Panc1 (cell line): ENCODE data around the gene SH3TC1. TPM values are rescaled to one million over a fixed set of nuclear protein-coding genes. Genes with fewer than 3 reads are reported as not detected.

Source experiments
- ATAC-seq: fragments of 200-7000 bp; cut with Tn5 transposase; 2 replicates; pipeline ENCODE4 v1.9.1; 2020; ENCODE audit warnings: mild to moderate bottlenecking, moderate library complexity
- BruUV-seq: library from RNA; stranded (reverse); fragments of 400-500 nt; replicated peaks from 2 replicates; lab custom pipeline; 2021; lab: Mats Ljungman, UMichigan
- CTCF ChIA-PET: fragments of 300-600 bp; sonication (Branson Sonifier 250); formaldehyde crosslinking; loops from one replicate; lab custom pipeline; 2022; ENCODE audit warnings: antibody characterized with exemption; lab: Charles Lee
- POLR2A ChIA-PET: fragments of 300-600 bp; sonication (Branson Sonifier 250); formaldehyde crosslinking; loops from one replicate; lab custom pipeline; 2022; ENCODE audit warnings: antibody characterized with exemption; lab: Charles Lee
- DNase-seq: peaks from one replicate; pipeline ENCODE4 v3.0.0-alpha.2; 2010; ENCODE audit warnings: low read depth, low spot score
- H3K27ac ChIP-seq: 2 replicates; pipeline ENCODE4 v1.5.1; 2011; ENCODE audit warnings: mild to moderate bottlenecking, low read length, inconsistent platforms
- H3K27me3 ChIP-seq: fragments of 200-500 bp; sonication (Bioruptor generic); 2 replicates; pipeline ENCODE4 v1.6.0; 2014; ENCODE audit warnings: low read length, inconsistent platforms; ENCODE audit not compliant: control insufficient read depth, insufficient read depth
- H3K36me3 ChIP-seq: fragments of 200-500 bp; sonication (Bioruptor generic); 2 replicates; pipeline ENCODE4 v1.5.1; 2014; ENCODE audit warnings: inconsistent platforms, mild to moderate bottlenecking, low read length, moderate library complexity; ENCODE audit not compliant: control insufficient read depth, insufficient read depth
- H3K4me1 ChIP-seq: 2 replicates; pipeline ENCODE4 v1.5.1; 2011; ENCODE audit warnings: inconsistent platforms, mild to moderate bottlenecking, low read length, moderate library complexity; ENCODE audit not compliant: control insufficient read depth, insufficient read depth
- H3K4me3 ChIP-seq, 2 experiments: 2 replicates each; pipeline ENCODE4 v1.5.1; 2011 to 2012; ENCODE audit warnings: low read depth in 2 of 2, low read length in 2 of 2, mild to moderate bottlenecking in 2 of 2, inconsistent platforms in 1 of 2, moderate library complexity in 1 of 2
- H3K9me3 ChIP-seq: fragments of 200-500 bp; sonication (Bioruptor generic); 2 replicates; pipeline ENCODE4 v1.5.1; 2014; ENCODE audit warnings: low read depth, mild to moderate bottlenecking, inconsistent platforms, low read length, moderate library complexity; ENCODE audit not compliant: control insufficient read depth, insufficient read depth
- POLR2AphosphoS5 ChIP-seq: IDR thresholded peaks from 2 replicates; pipeline ENCODE4 v1.6.1; 2012; ENCODE audit warnings: mild to moderate bottlenecking, low read depth, low read length, moderate library complexity
- SIN3A ChIP-seq: IDR thresholded peaks from 2 replicates; pipeline ENCODE4 v1.6.1; 2012; ENCODE audit warnings: low read depth, mild to moderate bottlenecking, low read length, moderate library complexity, borderline replicate concordance; ENCODE audit not compliant: insufficient read depth
- TCF7L2 ChIP-seq: IDR thresholded peaks from 2 replicates; pipeline ENCODE4 v1.6.1; 2011; ENCODE audit warnings: mild to moderate bottlenecking, low read depth, low read length, inconsistent platforms
- in situ Hi-C: cut with HindIII; loops from 2 replicates; pipeline ENCODE4 v1.10.0; 2016; ENCODE audit warnings: low sequenced_read_pairs, low pct_unique_long_range_greater_than_20kb
- intact Hi-C: fragments of 100-400 bp; cut with micrococcal nuclease; formaldehyde crosslinking; loops from one replicate; pipeline ENCODE4 v1.10.0; 2022; ENCODE audit not compliant: unreplicated experiment
- total RNA-seq: library from RNA; stranded (reverse); gene quantifications from one replicate; pipeline ENCODE4 v1.2.1, GENCODE V29; 2021; ENCODE audit not compliant: unreplicated experiment
- TF ChIP-seq, protein P1 (sequence below): fragments of 450-650 bp; IDR thresholded peaks from 2 replicates; pipeline ENCODE4 v1.5.1; 2017; ENCODE audit warnings: mild to moderate bottlenecking
- TF ChIP-seq, protein P2 (sequence below), 2 experiments: IDR thresholded peaks; 2 replicates each; pipeline ENCODE4 v1.6.1; 2011 to 2012; ENCODE audit warnings: low read depth in 2 of 2, control low read depth in 1 of 2, low read length in 1 of 2, mild to moderate bottlenecking in 1 of 2, moderate library complexity in 1 of 2; ENCODE audit not compliant: insufficient read depth in 1 of 2

Gene SH3TC1
- total RNA-seq, 1 experiment from 2014 or later, result 4.5 TPM

DNA sequence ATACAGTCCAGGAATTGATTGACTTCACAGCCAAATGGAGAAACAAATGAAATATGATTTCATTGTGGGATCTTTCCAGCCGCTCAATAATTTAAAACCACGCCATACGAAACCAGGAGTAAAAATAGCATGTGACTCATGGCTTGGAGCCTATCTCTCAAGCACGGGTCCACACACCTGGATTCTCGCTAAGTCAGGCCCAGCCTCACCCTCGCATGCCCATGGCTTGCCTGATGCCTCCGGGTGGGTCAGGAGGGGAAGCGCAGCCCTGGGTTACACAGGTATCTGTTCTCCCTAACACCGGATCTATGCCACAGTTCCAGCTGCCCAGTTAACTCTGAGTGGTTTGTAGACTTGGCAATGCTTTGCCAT, 34.9 kb upstream of the SH3TC1 start:
- POLR2A ChIA-PET, result no interaction called here

DNA sequence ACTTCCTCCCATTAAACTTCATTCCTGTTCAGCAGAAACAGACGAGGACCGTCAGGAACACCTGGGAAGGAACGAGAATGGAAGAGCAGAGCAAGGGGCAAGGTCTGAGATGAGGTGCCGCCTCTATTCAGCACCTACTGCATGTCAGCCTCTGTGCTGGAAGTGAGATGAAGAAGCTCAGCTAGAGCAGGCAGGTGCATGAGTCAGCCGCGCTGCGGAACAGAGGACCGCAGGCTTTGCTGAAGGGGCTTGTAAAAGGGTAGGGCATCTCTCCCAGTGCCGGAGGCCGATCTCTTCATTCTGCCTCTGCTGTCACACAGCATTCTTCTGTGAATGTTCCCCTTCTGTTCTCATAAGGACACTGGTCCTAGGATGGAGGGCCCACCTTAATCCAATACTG, 34.4 kb upstream of the SH3TC1 start:
- Histone ChIP-seq H3K9me3 (no peaks in the 10 kb centered on the region), H3K4me1 (no peaks in the 10 kb centered on the region), H3K36me3 (no peaks in the 10 kb centered on the region), H3K27ac (no peak overlapping the region), H3K4me3 (no peak overlapping the region), H3K27me3 (no peaks in the 10 kb centered on the region)
- POLR2A ChIA-PET, result no interaction called here
- intact Hi-C loops (no loop called here), in situ Hi-C loops (no loop called here)
- BruUV-seq, result no TSS peak
- DNase-seq (no peak), ATAC-seq (no peak)
- TF ChIP-seq, protein P1, sequence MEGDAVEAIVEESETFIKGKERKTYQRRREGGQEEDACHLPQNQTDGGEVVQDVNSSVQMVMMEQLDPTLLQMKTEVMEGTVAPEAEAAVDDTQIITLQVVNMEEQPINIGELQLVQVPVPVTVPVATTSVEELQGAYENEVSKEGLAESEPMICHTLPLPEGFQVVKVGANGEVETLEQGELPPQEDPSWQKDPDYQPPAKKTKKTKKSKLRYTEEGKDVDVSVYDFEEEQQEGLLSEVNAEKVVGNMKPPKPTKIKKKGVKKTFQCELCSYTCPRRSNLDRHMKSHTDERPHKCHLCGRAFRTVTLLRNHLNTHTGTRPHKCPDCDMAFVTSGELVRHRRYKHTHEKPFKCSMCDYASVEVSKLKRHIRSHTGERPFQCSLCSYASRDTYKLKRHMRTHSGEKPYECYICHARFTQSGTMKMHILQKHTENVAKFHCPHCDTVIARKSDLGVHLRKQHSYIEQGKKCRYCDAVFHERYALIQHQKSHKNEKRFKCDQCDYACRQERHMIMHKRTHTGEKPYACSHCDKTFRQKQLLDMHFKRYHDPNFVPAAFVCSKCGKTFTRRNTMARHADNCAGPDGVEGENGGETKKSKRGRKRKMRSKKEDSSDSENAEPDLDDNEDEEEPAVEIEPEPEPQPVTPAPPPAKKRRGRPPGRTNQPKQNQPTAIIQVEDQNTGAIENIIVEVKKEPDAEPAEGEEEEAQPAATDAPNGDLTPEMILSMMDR, result no peak
- TF ChIP-seq POLR2AphosphoS5 (no peak), SIN3A (no peak), TCF7L2 (no peak)
- TF ChIP-seq, protein P2, sequence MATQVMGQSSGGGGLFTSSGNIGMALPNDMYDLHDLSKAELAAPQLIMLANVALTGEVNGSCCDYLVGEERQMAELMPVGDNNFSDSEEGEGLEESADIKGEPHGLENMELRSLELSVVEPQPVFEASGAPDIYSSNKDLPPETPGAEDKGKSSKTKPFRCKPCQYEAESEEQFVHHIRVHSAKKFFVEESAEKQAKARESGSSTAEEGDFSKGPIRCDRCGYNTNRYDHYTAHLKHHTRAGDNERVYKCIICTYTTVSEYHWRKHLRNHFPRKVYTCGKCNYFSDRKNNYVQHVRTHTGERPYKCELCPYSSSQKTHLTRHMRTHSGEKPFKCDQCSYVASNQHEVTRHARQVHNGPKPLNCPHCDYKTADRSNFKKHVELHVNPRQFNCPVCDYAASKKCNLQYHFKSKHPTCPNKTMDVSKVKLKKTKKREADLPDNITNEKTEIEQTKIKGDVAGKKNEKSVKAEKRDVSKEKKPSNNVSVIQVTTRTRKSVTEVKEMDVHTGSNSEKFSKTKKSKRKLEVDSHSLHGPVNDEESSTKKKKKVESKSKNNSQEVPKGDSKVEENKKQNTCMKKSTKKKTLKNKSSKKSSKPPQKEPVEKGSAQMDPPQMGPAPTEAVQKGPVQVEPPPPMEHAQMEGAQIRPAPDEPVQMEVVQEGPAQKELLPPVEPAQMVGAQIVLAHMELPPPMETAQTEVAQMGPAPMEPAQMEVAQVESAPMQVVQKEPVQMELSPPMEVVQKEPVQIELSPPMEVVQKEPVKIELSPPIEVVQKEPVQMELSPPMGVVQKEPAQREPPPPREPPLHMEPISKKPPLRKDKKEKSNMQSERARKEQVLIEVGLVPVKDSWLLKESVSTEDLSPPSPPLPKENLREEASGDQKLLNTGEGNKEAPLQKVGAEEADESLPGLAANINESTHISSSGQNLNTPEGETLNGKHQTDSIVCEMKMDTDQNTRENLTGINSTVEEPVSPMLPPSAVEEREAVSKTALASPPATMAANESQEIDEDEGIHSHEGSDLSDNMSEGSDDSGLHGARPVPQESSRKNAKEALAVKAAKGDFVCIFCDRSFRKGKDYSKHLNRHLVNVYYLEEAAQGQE (IDR thresholded peaks at IDR 0.05; ENCODE audit: insufficient read depth in 1 of 2, low read depth in 2 of 2, low read length in 1 of 2), result no peak
- CTCF ChIA-PET, result interaction anchor here (0.8 kb wide), 1 partner anchor 12 kb away, joined by 3 read pairs; no protein-coding TSS in a partner anchor

More for the DNA sequence above, 34.9 kb upstream of the SH3TC1 start:
- TF ChIP-seq TCF7L2 (no peak), POLR2AphosphoS5 (no peak), SIN3A (no peak)
- TF ChIP-seq, protein P1, result no peak
- TF ChIP-seq, protein P2 (IDR thresholded peaks at IDR 0.05; ENCODE audit: insufficient read depth in 1 of 2, low read depth in 2 of 2, low read length in 1 of 2), result no peak
- no peaks in the 10 kb centered on the region for H3K36me3 ChIP-seq
- H3K4me1 ChIP-seq, result no peaks in the 10 kb centered on the region
- no peak overlapping the region for H3K4me3 ChIP-seq
- CTCF ChIA-PET, result no interaction called here
- no peak overlapping the region for H3K27ac ChIP-seq
- BruUV-seq, result no TSS peak
- no peak for DNase-seq
- ATAC-seq, result no peak
- intact Hi-C loops, result no loop called here
- no peaks in the 10 kb centered on the region for H3K27me3 ChIP-seq
- in situ Hi-C loops, result no loop called here
- no peaks in the 10 kb centered on the region for H3K9me3 ChIP-seq
